A673 (cell line): ENCODE measurements around the gene WDR59.

Source experiments
- CTCF ChIP-seq: fragments of 300-800, 200-600 bp; sonication (generic); conservative IDR thresholded peaks from 2 replicates; pipeline ENCODE4 v1.5.1; 2017; ENCODE audit warnings: low read depth, mild to moderate bottlenecking, antibody characterized with exemption, low read length, moderate library complexity, mixed read lengths
- EZH2 ChIP-seq: fragments of 200-600 bp; sonication (generic); IDR thresholded peaks from 2 replicates; pipeline ENCODE4 v1.6.1; 2017; ENCODE audit warnings: borderline replicate concordance, low read depth, mild to moderate bottlenecking, mixed read lengths, antibody characterized with exemption, low read length; ENCODE audit not compliant: poor library complexity, severe bottlenecking

DNA sequence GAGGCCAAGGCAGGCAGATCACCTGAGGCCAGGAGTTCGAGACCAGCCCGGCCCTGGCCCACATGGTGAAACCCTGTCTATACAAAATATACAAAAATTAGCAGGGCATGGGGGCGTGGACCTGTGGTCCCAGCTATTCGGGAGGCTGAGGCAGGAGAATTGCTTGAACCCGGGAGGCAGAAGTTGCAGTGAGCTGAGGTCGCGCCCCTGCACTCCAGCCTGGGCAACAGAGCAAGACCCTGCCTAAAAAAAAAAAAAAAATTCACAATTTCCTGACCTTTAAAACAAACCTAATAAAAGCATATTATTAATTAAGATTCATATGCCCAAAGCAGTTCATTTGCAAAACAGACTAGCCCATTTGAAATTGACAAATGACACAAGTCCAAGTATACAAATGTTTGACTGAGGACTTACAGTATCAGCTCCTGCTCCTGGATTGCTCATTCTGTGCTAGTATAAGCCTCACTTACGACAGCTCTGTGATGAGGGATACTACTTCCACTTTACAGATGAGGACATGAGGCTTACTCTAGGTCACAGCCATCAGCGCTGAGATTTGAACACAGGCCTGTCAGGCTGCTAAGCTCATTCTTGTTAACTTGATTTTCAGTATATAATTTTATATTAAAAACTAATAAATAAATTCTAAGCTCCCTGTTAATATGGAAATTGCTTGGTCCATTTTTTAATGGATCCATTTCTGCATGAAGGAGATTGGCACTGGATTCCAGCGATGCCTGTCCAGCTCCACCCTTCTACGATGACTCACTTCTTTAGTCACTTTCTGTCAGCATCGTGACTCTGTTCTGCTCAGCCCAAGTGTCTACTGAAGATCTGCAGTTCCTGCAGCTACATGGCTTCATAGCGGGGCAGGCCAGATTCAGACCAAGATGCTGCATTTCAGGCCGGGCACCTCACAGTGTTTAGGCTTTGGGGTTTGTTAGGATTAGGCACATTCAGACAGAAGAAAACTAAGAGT, 88.2 kb downstream of the WDR59 start:
- TF ChIP-seq CTCF (no peak), EZH2 (no peak)
